GM23338 (cell line): ENCODE measurements around the gene FHIT. TPM values are rescaled to one million over a fixed set of nuclear protein-coding genes. Genes with fewer than 3 reads are reported as not detected.

Experiments
- ATAC-seq: fragments of 200-7000 bp; cut with Tn5 transposase; 3 replicates; pipeline ENCODE4 v1.9.1; 2020
- DNase-seq: peaks from one replicate; pipeline ENCODE4 v3.0.0-alpha.2; 2015; ENCODE audit warnings: low spot score
- H2AFZ ChIP-seq: fragments of 200-600 bp; sonication (generic); 2 replicates; pipeline ENCODE4 v1.8.0; 2016; ENCODE audit warnings: antibody characterized with exemption, mild to moderate bottlenecking, moderate library complexity
- H3F3A ChIP-seq: fragments of 200-600 bp; sonication (generic); replicated peaks from 2 replicates; pipeline ENCODE4 v1.8.0; 2017; ENCODE audit warnings: antibody characterized with exemption, mixed run types, low read depth
- H3K27ac ChIP-seq: fragments of 200-600 bp; sonication (generic); 2 replicates; pipeline ENCODE4 v1.6.1; 2016; ENCODE audit warnings: low read depth
- H3K27me3 ChIP-seq: fragments of 200-600 bp; sonication (generic); 2 replicates; pipeline ENCODE4 v1.8.0; 2016; ENCODE audit warnings: mild to moderate bottlenecking, mixed run types, moderate library complexity; ENCODE audit not compliant: insufficient read depth
- H3K36me3 ChIP-seq: fragments of 200-600 bp; sonication (generic); 2 replicates; pipeline ENCODE4 v1.8.0; 2016; ENCODE audit warnings: mild to moderate bottlenecking; ENCODE audit not compliant: insufficient read depth
- H3K4me1 ChIP-seq: fragments of 200-600 bp; sonication (generic); 2 replicates; pipeline ENCODE4 v1.8.0; 2016; ENCODE audit warnings: mild to moderate bottlenecking, moderate library complexity; ENCODE audit not compliant: insufficient read depth
- H3K4me2 ChIP-seq: fragments of 200-600 bp; sonication (generic); 2 replicates; pipeline ENCODE4 v1.7.1; 2017; ENCODE audit warnings: mixed run types
- H3K4me3 ChIP-seq: fragments of 200-600 bp; sonication (generic); 2 replicates; pipeline ENCODE4 v1.6.1; 2016; ENCODE audit warnings: mixed run types
- H3K79me2 ChIP-seq: fragments of 200-600 bp; sonication (generic); replicated peaks from 2 replicates; pipeline ENCODE4 v1.8.0; 2017; ENCODE audit warnings: mild to moderate bottlenecking; ENCODE audit not compliant: insufficient read depth
- H3K9me2 ChIP-seq: fragments of 200-600 bp; sonication (generic); 2 replicates; pipeline ENCODE4 v1.8.0; 2017; ENCODE audit not compliant: insufficient read depth
- H4K20me1 ChIP-seq: fragments of 200-600 bp; sonication (generic); replicated peaks from 2 replicates; pipeline ENCODE4 v1.8.0; 2017; ENCODE audit warnings: mild to moderate bottlenecking; ENCODE audit not compliant: insufficient read depth
- H3K27ac Mint-ChIP-seq: 2 replicates; pipeline ENCODE4 v1.8.0; 2020; ENCODE audit warnings: inconsistent platforms, mild to moderate bottlenecking, moderate library complexity, mixed read lengths
- H3K27me3 Mint-ChIP-seq: 3 replicates; pipeline ENCODE4 v1.8.0; 2022; ENCODE audit warnings: low read depth, mild to moderate bottlenecking, moderate library complexity, mixed read lengths, inconsistent platforms; ENCODE audit not compliant: insufficient read depth, poor library complexity
- H3K36me3 Mint-ChIP-seq: 3 replicates; pipeline ENCODE4 v1.8.0; 2021; ENCODE audit warnings: low read depth, mild to moderate bottlenecking, inconsistent platforms, moderate library complexity, mixed read lengths
- H3K4me1 Mint-ChIP-seq: 3 replicates; pipeline ENCODE4 v1.8.0; 2020; ENCODE audit warnings: mild to moderate bottlenecking, inconsistent platforms, mixed read lengths
- H3K4me3 Mint-ChIP-seq: 3 replicates; pipeline ENCODE4 v1.8.0; 2021; ENCODE audit warnings: moderate library complexity, mild to moderate bottlenecking, inconsistent platforms, mixed read lengths
- H3K9me3 Mint-ChIP-seq: 3 replicates; pipeline ENCODE4 v1.8.0; 2020; ENCODE audit warnings: moderate library complexity, mild to moderate bottlenecking, inconsistent platforms, mixed read lengths
- CREB1 ChIP-seq: fragments of 250-450 bp; sonication (Bioruptor Pico); IDR thresholded peaks from 2 replicates; pipeline ENCODE4 v1.5.0; 2020; ENCODE audit warnings: low read depth, mild to moderate bottlenecking, moderate library complexity
- CTCF ChIP-seq, 2 experiments: fragments of 200-600 bp in 1 of 2; sonication (generic) in 1 of 2; conservative IDR thresholded peaks; 2 replicates each; pipeline versions ENCODE4 v1.5.1 to v1.6.1; 2016 to 2017; ENCODE audit warnings: antibody characterized with exemption in 2 of 2, low read depth in 2 of 2, mild to moderate bottlenecking in 2 of 2, moderate library complexity in 1 of 2
- ETS1 ChIP-seq: IDR thresholded peaks from 2 replicates; pipeline ENCODE4 v1.6.1; 2016; ENCODE audit warnings: antibody characterized with exemption
- EZH2 ChIP-seq: fragments of 200-600 bp; sonication (generic); IDR thresholded peaks from one replicate; pipeline ENCODE4 v1.8.0; 2017; ENCODE audit warnings: antibody characterized with exemption, mild to moderate bottlenecking, low read depth; ENCODE audit not compliant: unreplicated experiment
- EZH2phosphoT487 ChIP-seq: fragments of 200-600 bp; sonication (generic); IDR thresholded peaks from one replicate; pipeline ENCODE4 v1.8.1; 2018; ENCODE audit warnings: antibody characterized with exemption; ENCODE audit not compliant: unreplicated experiment
- JUNB ChIP-seq: IDR thresholded peaks from one replicate; pipeline ENCODE4 v1.6.1; 2016; ENCODE audit warnings: antibody characterized with exemption; ENCODE audit not compliant: unreplicated experiment
- NANOG ChIP-seq: IDR thresholded peaks from 2 replicates; pipeline ENCODE4 v1.6.1; 2016; ENCODE audit warnings: antibody characterized with exemption, borderline replicate concordance
- POLR2AphosphoS5 ChIP-seq: IDR thresholded peaks from 2 replicates; pipeline ENCODE4 v1.6.1; 2016; ENCODE audit warnings: antibody characterized with exemption, low read depth
- REST ChIP-seq: IDR thresholded peaks from one replicate; pipeline ENCODE4 v1.6.1; 2018; ENCODE audit warnings: antibody characterized with exemption; ENCODE audit not compliant: unreplicated experiment
- STAT1 ChIP-seq: IDR thresholded peaks from one replicate; pipeline ENCODE4 v1.6.1; 2016; ENCODE audit warnings: antibody characterized with exemption; ENCODE audit not compliant: unreplicated experiment
- ZNF114 ChIP-seq: fragments of 250-450 bp; sonication (Bioruptor Pico); IDR thresholded peaks from 2 replicates; pipeline ENCODE4 v1.5.0; 2020; ENCODE audit warnings: mild to moderate bottlenecking, moderate library complexity
- ZNF331 ChIP-seq: fragments of 250-450 bp; sonication (Bioruptor Pico); IDR thresholded peaks from 2 replicates; pipeline ENCODE4 v1.5.0; 2020; ENCODE audit warnings: low read depth, mild to moderate bottlenecking, moderate library complexity
- ZNF462 ChIP-seq: fragments of 250-450 bp; sonication (Bioruptor Pico); IDR thresholded peaks from 2 replicates; pipeline ENCODE4 v1.5.0; 2020; ENCODE audit warnings: mild to moderate bottlenecking, moderate library complexity
- polyA plus RNA-seq: library from polyadenylated mRNA; unstranded; fragments of >200 nt; fragmentation: Nextera tagmentation; extraction: Ambion mirVana; gene quantifications from 2 replicates; pipeline ENCODE4 v1.2.1, GENCODE V29; 2016
- total RNA-seq: library from RNA; depleted of rRNA; stranded (reverse); fragments of >200 nt; shearing (Covaris generic); gene quantifications from 2 replicates; pipeline ENCODE4 v1.2.3, GENCODE V29; 2014

Gene FHIT
- total and polyA plus RNA-seq, 2 experiments from 2014 or later = 3.0 to 8.3 TPM

GRCh38 chr3:60772584-60772983, 478.7 kb downstream of the FHIT start:
- Mint-ChIP-seq H3K9me3 (peaks cover 41% of the 10 kb centered on the region), H3K4me1 (peaks cover 41% of the 10 kb centered on the region), H3K27me3 (peaks cover 3% of the 10 kb centered on the region), H3K4me3 (peak overlapping the region; percentile 27; the same call in 2 of the 3 replicates), H3K27ac (peak overlapping the region; percentile 55), H3K36me3 (peaks cover 49% of the 10 kb centered on the region)
- peak; percentile 96 for ATAC-seq
- H3F3A ChIP-seq = no peaks in the 10 kb centered on the region
- TF ChIP-seq EZH2 (no peak), ZNF114 (CRISPR knock-in tag) (0 out of 2 replicates have a peak, but pooled peaks have one; percentile 51), STAT1 (no peak), POLR2AphosphoS5 (no peak), EZH2phosphoT487 (no peak), JUNB (no peak), REST (no peak), CTCF (conservative IDR thresholded peaks at IDR 0.05; ENCODE audit: low read depth in 2 of 2) (no peak), ZNF331 (CRISPR knock-in tag) (no peak), ETS1 (no peak), ZNF462 (peak; percentile 99), CREB1 (CRISPR knock-in tag) (peak; percentile 17; the same call in 1 of the 2 replicates), NANOG (peak; percentile 94)
- no peak overlapping the region for H3K4me3 ChIP-seq
- no peaks in the 10 kb centered on the region for H3K27me3 ChIP-seq
- no peak overlapping the region for H2AFZ ChIP-seq
- H4K20me1 ChIP-seq = no peaks in the 10 kb centered on the region
- DNase-seq = peak; percentile 86
- H3K9me2 ChIP-seq = peaks cover 16% of the 10 kb centered on the region; the same call in 1 of the 2 replicates
- peaks cover 15% of the 10 kb centered on the region for H3K36me3 ChIP-seq
- H3K4me1 ChIP-seq = peaks cover 37% of the 10 kb centered on the region
- H3K79me2 ChIP-seq = no peaks in the 10 kb centered on the region
- H3K4me2 ChIP-seq = peak overlapping the region; percentile 29
- peak overlapping the region; percentile 84 for H3K27ac ChIP-seq
